GM21825 (cell line): Measurements from ENCODE around the gene LAMA2.
"Not testable (repeated sequence)": the region's sequence is repeated elsewhere in the genome, so short reads cannot be mapped to it uniquely, and the experiment has no call there.

Experiments
- ATAC-seq: cut with Tn5 transposase; IDR thresholded peaks from one replicate; pipeline ENCODE4 v1.9.1; 2021; ENCODE audit warnings: mild to moderate bottlenecking, moderate library complexity; ENCODE audit not compliant: unreplicated experiment

The LAMA2 gene

GRCh38 chr6:129163551-129163950 lies 280.6 kb downstream of the LAMA2 start:
- no peak for ATAC-seq

DNA sequence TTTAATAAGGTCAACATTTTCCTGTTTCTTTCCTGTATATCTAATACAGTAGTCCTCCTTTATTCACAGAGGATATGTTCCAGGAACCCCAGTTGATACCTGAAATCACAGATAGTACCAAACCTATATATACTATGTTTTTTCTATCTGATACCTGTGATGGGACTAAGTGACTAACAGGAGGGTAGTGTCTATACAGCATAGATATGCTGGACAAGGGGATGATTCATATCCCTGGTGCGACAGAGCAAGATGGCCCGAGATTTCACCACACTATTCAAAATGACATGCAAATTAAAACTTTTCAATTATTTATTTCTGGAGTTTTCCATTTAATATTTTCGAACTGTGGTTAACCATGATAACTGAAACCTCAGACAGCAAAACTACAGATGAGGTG lies 281.1 kb downstream of the LAMA2 start:
- no peak for ATAC-seq

GRCh38 chr6:129172279-129172995 lies 289.5 kb downstream of the LAMA2 start:
- ATAC-seq, result not testable (repeated sequence)

GRCh38 chr6:129175066-129175465 lies 292.1 kb downstream of the LAMA2 start:
- ATAC-seq, result no peak

GRCh38 chr6:129177801-129178200 lies 294.9 kb downstream of the LAMA2 start:
- no peak for ATAC-seq

DNA sequence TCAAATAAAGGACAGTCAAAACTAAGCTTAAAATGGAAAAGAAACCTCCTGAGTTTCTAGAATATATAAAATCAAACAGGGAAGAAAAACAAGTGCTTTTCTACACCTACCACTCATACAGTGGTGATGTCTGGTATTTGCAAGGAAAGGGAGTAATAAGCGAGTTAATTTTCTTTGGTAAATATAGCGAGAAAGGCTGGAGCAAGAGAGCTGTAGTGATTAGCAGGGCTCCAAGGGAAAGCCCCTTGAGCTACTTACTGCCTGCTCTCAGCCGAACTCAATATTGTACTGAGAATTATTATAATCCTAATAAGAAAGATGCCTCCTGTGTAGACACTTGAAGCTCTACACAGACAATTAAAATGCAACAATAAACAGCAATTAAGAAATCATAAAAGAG lies 296.3 kb downstream of the LAMA2 start:
- no peak for ATAC-seq

DNA sequence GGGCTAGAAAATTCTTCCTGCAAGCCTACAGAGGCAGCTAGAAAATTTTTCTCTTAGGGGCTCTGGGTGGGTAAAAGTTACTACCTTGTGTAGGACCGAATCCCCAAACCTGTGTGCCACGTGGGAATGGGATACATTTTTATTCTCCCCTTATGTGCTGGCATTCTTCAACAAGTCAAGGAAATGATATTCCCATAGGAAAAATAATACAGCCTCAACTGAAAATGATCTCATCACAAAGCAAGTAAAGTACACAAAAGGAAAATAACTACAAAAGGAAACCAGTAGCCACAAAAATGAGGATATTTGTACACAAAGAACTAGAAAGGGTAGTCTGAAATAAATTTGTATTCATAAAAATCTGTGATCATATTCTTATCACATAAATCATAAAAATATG lies 298.1 kb downstream of the LAMA2 start:
- ATAC-seq, result no peak

GRCh38 chr6:129183187-129183591 lies 300.3 kb downstream of the LAMA2 start:
- no peak for ATAC-seq

DNA sequence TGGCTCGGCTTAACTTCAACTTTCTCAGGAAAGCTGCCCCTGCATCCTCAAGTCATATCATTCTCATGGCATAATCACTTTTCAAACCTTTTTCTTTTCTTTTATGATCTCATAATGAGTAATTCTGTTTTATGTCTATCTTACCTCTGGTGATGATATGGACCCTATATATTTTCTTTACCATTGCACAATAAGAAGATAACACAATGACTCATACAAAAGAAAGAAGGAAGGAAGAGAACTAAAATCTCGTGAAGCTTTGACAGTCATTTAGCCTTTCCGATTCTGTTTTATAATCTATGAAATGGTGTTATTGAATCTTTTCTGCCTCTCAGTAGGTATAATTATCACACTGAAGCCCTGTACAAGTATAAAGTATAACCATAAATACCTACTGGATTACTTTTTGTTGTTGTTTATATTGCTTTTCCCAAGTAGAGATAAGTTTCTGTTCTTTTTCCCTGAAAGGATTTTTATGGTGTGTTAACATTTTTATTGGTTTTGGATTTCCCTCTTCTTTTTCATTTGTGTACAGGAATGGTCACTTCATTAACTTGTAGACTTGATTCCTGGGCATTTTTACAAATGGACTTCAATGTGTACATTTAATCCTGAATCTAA lies 300.9 kb downstream of the LAMA2 start:
- ATAC-seq, result no peak

GRCh38 chr6:129184324-129184723 lies 301.4 kb downstream of the LAMA2 start:
- no peak for ATAC-seq

DNA sequence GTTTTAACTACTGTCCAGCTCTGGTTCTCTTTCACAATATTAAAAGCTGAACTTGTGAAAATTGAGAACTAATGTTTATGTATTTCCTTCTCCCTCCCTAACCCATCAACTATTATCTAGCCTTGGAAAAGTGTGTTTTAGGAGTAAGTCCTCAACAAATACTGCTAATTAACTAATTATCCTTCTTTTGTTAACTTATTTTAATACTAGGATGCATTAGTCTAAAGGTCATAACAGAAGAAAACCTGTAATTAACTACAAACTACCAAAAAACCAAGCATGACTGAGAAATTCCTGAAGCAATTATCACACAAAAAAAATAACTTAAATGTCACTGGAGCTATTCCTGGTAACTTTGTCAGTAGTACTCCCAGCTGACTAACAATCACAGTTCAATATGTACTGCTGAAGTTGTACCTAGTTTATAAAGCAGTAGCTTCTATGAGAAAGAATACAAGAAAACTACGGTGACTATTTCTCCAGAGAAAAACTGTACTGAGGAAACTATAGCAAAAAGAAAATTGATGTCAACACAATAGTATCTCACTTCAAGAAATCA lies 301.9 kb downstream of the LAMA2 start:
- ATAC-seq, result no peak

GRCh38 chr6:129186988-129187387 lies 304.1 kb downstream of the LAMA2 start:
- no peak for ATAC-seq

DNA sequence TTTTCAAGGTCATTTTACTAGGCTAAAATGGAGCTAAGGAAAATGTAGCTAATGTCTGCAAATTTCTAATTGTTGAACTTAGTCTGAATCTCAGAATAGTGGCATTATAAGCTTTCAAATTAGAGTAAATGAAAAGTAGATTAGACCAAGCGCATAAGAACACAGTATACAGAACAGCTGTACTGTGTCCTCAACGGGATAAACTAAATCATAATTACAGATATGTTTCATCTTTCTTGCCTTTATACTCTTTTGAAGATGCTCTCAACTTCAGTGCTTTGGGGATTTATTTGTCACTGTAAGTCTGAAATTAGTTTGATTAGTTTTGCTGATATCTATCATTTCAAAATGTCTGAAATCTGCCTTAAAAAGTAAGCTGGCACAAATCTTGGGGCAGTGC lies 305.4 kb downstream of the LAMA2 start:
- no peak for ATAC-seq

- no peak for ATAC-seq
These were observed 305.9 kb downstream of the LAMA2 start for GRCh38 chr6:129188795-129189194.

GRCh38 chr6:129189266-129189665 lies 306.3 kb downstream of the LAMA2 start:
- no peak for ATAC-seq

- ATAC-seq, result no peak
These were observed 308.3 kb downstream of the LAMA2 start for GRCh38 chr6:129191235-129191634.

GRCh38 chr6:129192458-129192989 lies 309.6 kb downstream of the LAMA2 start:
- no peak for ATAC-seq

DNA sequence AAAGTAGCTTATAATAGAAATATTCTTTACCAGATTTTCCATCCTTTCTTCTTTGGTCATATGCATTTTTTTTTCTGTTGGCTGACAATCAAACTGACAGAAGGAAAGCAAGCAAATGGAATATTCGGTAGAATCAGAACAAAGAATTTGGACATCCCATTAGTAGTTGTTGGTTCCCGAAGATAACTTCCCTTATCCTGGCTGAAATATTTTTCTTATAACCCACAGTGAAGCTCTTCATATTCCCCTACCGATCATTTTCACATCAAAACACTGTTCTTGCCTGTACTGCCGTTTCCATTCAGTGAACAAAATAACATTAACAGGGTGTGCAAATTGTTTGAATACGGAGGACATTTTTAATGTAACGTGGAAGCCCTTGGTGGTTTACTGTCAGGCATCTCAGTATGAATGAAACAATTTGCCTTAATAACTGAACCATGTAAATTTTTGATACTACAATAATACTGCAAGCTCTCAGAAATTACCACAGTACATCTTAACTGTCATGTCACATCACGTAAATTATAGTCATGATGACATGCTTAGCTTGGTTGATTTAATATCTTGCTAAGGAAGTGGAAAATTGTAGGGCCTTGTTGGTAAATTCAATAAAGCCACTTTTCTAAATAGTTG lies 311.5 kb downstream of the LAMA2 start:
- no peak for ATAC-seq

DNA sequence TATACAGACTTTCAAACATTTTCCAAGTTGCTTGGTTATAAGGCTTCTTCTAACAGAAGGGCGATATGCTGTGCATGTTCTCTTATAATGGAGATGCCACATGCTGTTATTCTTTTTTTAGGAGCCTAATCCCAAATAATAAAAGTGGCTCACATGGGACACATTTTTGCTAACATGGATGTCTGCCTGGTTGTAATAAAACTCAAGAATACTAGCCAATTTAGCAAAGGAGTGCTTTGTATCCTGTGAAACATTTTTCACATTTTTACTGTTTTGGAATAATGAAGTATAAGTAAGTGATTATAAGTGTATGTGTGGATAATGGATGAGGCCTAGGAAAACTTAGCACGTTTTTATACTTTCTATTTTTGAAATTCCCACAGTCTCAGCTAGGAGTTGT lies 312.2 kb downstream of the LAMA2 start:
- no peak for ATAC-seq

DNA sequence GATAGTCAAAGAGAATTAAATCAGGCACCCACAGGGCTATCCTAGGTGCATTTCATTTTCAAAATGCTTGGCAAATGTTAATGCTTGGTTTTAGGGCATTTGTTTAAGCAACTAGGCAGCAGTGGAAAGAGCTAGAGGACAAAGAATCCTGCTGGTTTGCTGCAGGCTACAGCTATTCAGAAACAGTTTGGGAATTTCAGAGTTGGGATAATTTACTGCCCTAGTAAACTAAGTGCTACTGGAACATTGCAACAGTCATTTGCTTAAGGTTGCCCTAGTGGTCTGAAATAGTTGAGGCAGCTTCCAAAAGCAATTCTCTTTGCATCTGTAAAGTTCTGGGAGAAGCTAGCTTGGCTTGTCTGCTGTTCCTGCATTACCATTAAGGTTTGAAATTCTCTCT lies 312.7 kb downstream of the LAMA2 start:
- no peak for ATAC-seq

DNA sequence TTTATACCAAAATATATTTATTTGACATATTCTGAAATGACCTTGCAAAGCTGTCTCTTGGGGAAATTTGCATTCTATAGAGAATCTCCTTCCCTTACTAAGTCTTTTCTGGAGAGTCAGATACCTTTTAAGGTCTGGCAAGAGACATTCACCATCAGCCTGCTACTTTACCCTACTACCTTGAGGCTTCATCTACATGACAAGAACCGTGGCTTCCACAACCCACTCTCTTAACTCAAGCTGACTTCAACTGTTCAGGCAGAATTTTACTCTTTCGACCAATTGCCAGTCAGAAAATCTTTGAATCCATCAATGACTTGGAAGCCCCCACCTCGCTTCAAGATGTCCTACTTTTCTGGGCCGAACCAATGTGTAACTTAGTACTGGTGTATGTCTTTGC lies 314.2 kb downstream of the LAMA2 start:
- no peak for ATAC-seq

DNA sequence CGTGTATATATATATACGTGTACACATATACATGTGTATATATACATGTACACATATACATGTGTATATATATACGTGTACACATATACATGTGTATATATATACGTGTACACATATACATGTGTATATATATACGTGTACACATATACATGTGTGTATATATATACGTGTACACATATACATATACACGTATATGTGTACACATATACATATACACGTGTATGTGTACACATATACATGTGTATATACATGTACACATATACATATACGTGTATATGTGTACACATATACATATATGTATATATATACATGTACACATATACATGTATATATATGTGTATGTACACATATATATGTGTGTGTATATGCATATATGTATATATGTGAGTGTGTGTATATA lies 317.2 kb downstream of the LAMA2 start:
- no peak for ATAC-seq
